ENCODE results near the gene RUNX1.
A peak's percentile ranks its signal among the peaks of the same experiment; 100 is the strongest.

The RUNX1 gene

DNA sequence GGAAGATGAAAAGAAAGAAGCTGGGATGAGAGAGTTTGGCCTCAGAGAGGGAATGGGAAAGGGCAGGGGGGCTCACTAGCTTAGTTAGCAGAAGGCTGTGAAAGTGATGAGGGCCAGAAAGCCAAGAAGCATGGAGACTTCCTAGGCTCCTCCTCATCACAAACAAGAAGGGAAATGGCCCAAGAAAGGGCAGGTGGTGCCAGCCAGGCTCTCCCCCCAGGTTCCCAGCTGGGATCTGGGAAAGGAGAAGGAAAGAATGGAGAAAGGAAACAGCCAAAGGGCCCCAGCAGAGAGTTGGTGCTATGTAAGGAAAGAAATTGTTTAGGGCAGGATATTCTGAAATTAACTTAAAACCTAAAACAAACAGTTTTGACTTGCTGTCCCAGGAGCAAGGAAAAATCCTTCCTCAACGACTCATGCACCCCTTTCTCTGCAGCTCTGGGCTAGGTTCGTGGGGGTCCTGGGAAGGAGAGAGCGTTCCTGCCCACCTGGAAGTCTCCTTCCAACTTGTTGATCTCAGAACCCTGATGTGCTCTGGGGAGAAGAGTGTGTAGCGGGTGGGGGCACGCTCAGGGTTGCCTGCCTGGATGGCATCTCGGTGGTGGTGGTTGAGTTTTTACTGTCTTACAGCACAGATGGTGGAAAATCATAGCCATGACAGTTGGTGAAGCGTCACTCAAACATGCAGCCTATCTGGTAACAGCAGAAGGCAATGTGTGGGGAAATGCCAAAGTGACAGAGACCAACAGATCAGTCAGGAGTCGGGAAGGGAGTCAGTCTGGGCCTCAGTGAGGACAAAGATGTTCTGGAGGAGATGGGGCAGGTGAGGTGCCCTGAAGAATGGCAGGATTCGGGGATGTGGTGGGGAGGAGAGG is 233.0 kb downstream of the RUNX1 start:
- H3K27me3 ChIP-seq: 0 out of 2 replicates have a peak, but pooled peaks cover 2% of the 10 kb centered on the region
- H3K36me3 ChIP-seq: no peaks in the 10 kb centered on the region
- no peak overlapping the region for H3K4me3 ChIP-seq (ENCODE audit: low read depth, low read length)
- TF ChIP-seq, protein P1, sequence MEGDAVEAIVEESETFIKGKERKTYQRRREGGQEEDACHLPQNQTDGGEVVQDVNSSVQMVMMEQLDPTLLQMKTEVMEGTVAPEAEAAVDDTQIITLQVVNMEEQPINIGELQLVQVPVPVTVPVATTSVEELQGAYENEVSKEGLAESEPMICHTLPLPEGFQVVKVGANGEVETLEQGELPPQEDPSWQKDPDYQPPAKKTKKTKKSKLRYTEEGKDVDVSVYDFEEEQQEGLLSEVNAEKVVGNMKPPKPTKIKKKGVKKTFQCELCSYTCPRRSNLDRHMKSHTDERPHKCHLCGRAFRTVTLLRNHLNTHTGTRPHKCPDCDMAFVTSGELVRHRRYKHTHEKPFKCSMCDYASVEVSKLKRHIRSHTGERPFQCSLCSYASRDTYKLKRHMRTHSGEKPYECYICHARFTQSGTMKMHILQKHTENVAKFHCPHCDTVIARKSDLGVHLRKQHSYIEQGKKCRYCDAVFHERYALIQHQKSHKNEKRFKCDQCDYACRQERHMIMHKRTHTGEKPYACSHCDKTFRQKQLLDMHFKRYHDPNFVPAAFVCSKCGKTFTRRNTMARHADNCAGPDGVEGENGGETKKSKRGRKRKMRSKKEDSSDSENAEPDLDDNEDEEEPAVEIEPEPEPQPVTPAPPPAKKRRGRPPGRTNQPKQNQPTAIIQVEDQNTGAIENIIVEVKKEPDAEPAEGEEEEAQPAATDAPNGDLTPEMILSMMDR (IDR thresholded peaks at IDR 0.05; ENCODE audit: low read depth, low read length): no peak
- no peak for DNase-seq
- H3K9me3 ChIP-seq: no peaks in the 10 kb centered on the region
- no peaks in the 10 kb centered on the region for H3K4me1 ChIP-seq

GRCh38 chr21:34814529-34814951 is 234.6 kb downstream of the RUNX1 start:
- peak; percentile 14 for DNase-seq
- TF ChIP-seq, protein P1 (IDR thresholded peaks at IDR 0.05; ENCODE audit: low read depth, low read length): no peak
- H3K36me3 ChIP-seq: no peaks in the 10 kb centered on the region
- H3K27me3 ChIP-seq: 0 out of 2 replicates have a peak, but pooled peaks cover 2% of the 10 kb centered on the region
- H3K4me1 ChIP-seq: no peaks in the 10 kb centered on the region
- no peak overlapping the region for H3K4me3 ChIP-seq (ENCODE audit: low read depth, low read length)
- no peaks in the 10 kb centered on the region for H3K9me3 ChIP-seq

GRCh38 chr21:34813266-34813894 is 235.7 kb downstream of the RUNX1 start:
- Histone ChIP-seq H3K27me3 (0 out of 2 replicates have a peak, but pooled peaks cover 2% of the 10 kb centered on the region), H3K36me3 (no peaks in the 10 kb centered on the region), H3K4me3 (ENCODE audit: low read depth, low read length) (no peak overlapping the region), H3K9me3 (no peaks in the 10 kb centered on the region), H3K4me1 (no peaks in the 10 kb centered on the region)
- TF ChIP-seq, protein P1 (IDR thresholded peaks at IDR 0.05; ENCODE audit: low read depth, low read length): no peak
- no peak for DNase-seq

DNA sequence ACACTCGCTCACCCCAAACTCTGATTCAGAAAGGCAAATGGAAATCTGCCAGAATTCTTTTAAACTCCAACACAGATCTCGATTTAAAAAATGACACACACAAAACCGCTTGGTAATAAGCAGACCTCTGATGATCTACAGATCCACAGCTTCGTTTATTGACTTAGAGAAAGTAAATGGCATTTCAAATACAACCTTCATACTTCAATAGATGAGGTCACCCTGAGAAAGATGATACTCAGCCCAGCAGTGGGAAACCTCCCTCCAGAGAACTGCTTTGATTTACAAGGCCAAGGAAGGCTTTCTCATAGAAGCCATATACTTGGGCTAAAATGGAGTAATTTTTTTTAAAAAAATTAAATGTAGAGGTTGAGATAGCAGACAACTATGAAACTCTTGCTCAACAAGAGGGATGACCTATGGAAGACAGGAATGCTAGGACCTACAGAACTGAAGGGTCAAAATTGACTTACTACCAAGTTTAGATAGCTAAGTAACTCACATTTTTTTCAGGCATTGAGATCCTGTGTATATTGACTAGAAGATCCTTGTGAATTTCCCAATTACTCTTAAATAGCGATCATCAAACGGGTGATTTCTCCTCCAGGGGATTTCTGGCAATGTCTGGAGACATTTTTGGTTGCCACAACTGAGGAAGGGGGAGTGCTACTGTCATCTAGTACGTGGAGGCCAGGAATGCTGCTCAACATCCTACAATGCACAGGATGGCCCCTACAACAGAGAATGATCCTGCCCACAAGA is 236.4 kb downstream of the RUNX1 start:
- TF ChIP-seq, protein P1 (IDR thresholded peaks at IDR 0.05; ENCODE audit: low read depth, low read length): no peak
- DNase-seq: no peak
- H3K36me3 ChIP-seq: no peaks in the 10 kb centered on the region
- no peaks in the 10 kb centered on the region for H3K4me1 ChIP-seq
- no peak overlapping the region for H3K4me3 ChIP-seq (ENCODE audit: low read depth, low read length)
- no peaks in the 10 kb centered on the region; the same call in 1 of the 2 replicates for H3K9me3 ChIP-seq
- H3K27me3 ChIP-seq: 0 out of 2 replicates have a peak, but pooled peaks cover 2% of the 10 kb centered on the region

GRCh38 chr21:34811368-34811767 is 237.7 kb downstream of the RUNX1 start:
- DNase-seq: no peak
- 0 out of 2 replicates have a peak, but pooled peaks cover 2% of the 10 kb centered on the region for H3K27me3 ChIP-seq
- H3K4me3 ChIP-seq (ENCODE audit: low read depth, low read length): no peak overlapping the region
- no peaks in the 10 kb centered on the region; the same call in 1 of the 2 replicates for H3K9me3 ChIP-seq
- no peaks in the 10 kb centered on the region for H3K4me1 ChIP-seq
- TF ChIP-seq, protein P1 (IDR thresholded peaks at IDR 0.05; ENCODE audit: low read depth, low read length): no peak
- H3K36me3 ChIP-seq: no peaks in the 10 kb centered on the region
